Omental fat pad (tissue), 4 donors: Measurements from ENCODE around the gene RRBP1. TPM values are rescaled to one million over a fixed set of nuclear protein-coding genes. Genes with fewer than 3 reads are reported as not detected.

Experiments
- ATAC-seq: fragments of 150-250 bp; one replicate; pipeline ENCODE4 v1.9.1; 2016; ENCODE audit warnings: mild to moderate bottlenecking, moderate library complexity; ENCODE audit not compliant: low FRiP score
- DNase-seq: peaks from one replicate; pipeline ENCODE4 v3.0.0-alpha.2; 2019; ENCODE audit warnings: low spot score
- total RNA-seq, 4 donors: library from RNA; depleted of rRNA; stranded (reverse); fragments of >200 nt; gene quantifications; one replicate each; pipeline ENCODE4 v1.1.0, GENCODE V29; 2016
- TF ChIP-seq, protein P1 (sequence below), 3 donors: fragments of 450-650 bp; IDR thresholded peaks; one replicate each; pipeline ENCODE4 v1.5.1; 2016 to 2017; ENCODE audit warnings: antibody characterized with exemption in 3 of 3, mild to moderate bottlenecking in 3 of 3, moderate library complexity in 2 of 3

Gene RRBP1
- total RNA-seq, 4 donors from 2014 or later = 67.9 to 142 (median 87.2) TPM

- TF ChIP-seq, protein P1, sequence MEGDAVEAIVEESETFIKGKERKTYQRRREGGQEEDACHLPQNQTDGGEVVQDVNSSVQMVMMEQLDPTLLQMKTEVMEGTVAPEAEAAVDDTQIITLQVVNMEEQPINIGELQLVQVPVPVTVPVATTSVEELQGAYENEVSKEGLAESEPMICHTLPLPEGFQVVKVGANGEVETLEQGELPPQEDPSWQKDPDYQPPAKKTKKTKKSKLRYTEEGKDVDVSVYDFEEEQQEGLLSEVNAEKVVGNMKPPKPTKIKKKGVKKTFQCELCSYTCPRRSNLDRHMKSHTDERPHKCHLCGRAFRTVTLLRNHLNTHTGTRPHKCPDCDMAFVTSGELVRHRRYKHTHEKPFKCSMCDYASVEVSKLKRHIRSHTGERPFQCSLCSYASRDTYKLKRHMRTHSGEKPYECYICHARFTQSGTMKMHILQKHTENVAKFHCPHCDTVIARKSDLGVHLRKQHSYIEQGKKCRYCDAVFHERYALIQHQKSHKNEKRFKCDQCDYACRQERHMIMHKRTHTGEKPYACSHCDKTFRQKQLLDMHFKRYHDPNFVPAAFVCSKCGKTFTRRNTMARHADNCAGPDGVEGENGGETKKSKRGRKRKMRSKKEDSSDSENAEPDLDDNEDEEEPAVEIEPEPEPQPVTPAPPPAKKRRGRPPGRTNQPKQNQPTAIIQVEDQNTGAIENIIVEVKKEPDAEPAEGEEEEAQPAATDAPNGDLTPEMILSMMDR (IDR thresholded peaks at IDR 0.05) = no peak
- ATAC-seq = no peak
- no peak for DNase-seq
Observed at GRCh38 chr20:17605131-17605660, 76.8 kb downstream of the RRBP1 start.

DNA sequence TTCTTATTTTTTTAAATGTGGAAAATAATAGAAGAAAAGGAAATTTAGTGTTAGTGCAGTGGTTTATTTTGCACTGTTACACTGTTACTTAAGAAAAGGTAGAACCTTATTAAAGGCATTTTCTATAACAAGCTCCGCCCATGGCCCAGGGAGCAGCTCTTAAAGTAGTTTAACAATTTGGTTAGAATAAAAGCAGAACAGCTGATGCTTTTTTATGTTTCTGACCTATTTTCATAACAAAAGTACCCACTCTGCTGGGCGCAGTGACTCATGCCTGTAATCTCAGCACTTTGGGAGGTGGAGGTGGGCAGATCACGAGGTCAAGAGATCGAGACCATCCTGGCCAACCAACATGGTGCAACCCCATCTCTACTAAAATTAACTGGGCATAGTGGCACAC, 79.5 kb downstream of the RRBP1 start:
- no peak for ATAC-seq
- TF ChIP-seq, protein P1 (IDR thresholded peaks at IDR 0.05) = no peak
- DNase-seq = no peak

DNA sequence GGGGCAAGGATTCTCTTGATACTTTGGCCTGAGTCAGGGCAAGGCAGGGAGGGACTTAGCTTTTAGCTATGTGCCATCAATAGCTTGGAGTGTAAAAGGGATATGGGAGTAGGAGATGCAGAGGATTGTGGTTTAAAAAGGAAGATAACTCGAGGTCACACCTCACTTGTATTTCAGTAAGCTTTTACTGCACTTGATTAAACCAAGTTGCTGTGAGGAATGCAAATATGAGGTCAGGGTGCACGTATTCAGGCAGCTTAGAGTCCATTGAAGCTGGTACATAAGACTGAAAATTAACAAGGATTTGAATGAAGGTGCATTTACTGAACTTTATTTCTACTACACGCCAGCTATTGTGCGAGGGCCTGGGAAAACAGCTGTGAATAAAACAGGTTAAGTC, 80.1 kb downstream of the RRBP1 start:
- no peak for DNase-seq
- TF ChIP-seq, protein P1 (IDR thresholded peaks at IDR 0.05) = no peak
- ATAC-seq = no peak

- TF ChIP-seq, protein P1 (IDR thresholded peaks at IDR 0.05) = no peak
- DNase-seq (no peak), ATAC-seq (no peak)
Observed at GRCh38 chr20:17598013-17598550, 84.0 kb downstream of the RRBP1 start.

GRCh38 chr20:17595856-17596255, 86.2 kb downstream of the RRBP1 start:
- TF ChIP-seq, protein P1 (IDR thresholded peaks at IDR 0.05) = no peak
- no peak for ATAC-seq
- no peak for DNase-seq

DNA sequence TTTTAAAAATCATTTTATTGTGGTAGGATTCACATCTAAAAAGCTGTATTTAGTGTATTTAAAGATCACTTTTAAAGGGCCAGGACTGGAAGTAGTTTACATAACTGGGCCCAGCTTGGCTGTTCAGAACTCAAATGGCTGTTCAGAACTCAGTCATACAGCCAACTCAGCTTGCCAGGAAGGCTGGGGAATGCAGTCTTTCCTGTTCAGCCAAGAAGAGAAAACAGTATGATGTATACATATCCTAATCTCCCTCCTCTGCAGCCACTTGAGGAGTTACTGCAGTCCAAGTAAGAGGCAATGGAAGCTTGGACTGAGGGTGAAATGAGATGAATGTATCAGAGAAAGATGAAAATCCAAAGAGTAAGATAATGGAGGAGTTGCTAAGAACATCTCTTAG, 87.6 kb downstream of the RRBP1 start:
- ATAC-seq (no peak), DNase-seq (no peak)

DNA sequence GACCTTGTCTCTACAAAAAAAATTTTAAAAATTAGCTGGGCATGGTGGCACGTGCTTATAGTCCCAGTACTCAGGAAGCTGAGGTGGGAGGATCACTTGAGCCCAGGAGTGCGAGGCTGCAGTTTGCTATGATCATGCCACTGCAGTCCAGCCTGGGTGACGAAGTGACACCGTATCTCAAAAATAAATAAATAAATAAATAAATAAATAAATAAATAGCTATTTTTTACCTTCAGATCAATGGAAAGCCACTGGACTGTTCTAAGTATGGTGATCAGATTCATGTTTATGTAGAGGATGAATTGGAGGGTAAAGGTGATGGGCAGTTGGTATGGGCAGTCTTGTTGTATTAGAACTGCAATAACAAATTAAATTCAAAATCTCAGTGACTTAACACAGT, 88.1 kb downstream of the RRBP1 start:
- TF ChIP-seq, protein P1 (IDR thresholded peaks at IDR 0.05) = no peak
- DNase-seq (no peak), ATAC-seq (no peak)

More for the DNA sequence above, 87.6 kb downstream of the RRBP1 start:
- TF ChIP-seq, protein P1 (IDR thresholded peaks at IDR 0.05) = no peak
